ENCODE measurements around the gene SLC35F4.

The SLC35F4 gene

DNA sequence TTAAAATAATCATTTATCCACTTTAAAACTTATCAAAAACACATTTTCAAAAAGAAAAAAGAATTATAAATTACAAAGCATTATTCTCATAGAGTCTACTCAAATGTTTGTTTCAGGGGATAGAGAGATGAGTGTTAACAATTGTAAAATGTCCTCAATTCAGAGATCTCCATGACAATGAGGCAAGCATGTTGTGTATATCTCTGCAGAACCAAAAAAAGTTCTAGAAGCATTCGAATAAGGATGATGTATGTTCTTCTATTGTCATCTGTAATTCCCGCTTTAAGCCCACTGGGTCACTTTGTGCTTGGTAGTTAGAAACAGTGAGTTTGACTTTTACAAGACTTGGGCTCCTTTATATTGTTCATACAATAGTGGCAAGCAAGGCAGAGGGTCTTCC is 298.7 kb downstream of the SLC35F4 start:
- Histone ChIP-seq H3K9me2 (replicated peaks; ENCODE audit: low read depth, low read length) (no peaks in the 10 kb centered on the region), H3K9me3 (ENCODE audit: insufficient read depth, low read depth, low read length) (no peaks in the 10 kb centered on the region), H3K4me2 (ENCODE audit: low read depth, low read length, poor library complexity, severe bottlenecking) (no peak overlapping the region), H3K4me3 (ENCODE audit: low read length, poor library complexity, severe bottlenecking) (no peak overlapping the region), H2AFZ (ENCODE audit: low read length) (no peak overlapping the region), H3K79me2 (ENCODE audit: insufficient read depth, low read length) (no peaks in the 10 kb centered on the region), H3K4me1 (ENCODE audit: insufficient read depth, low read length, poor library complexity, severe bottlenecking) (no peaks in the 10 kb centered on the region), H3K9ac (ENCODE audit: low read depth, low read length, poor library complexity, severe bottlenecking) (no peak overlapping the region), H3K27me3 (ENCODE audit: insufficient read depth, low read length, poor library complexity, severe bottlenecking) (no peaks in the 10 kb centered on the region), H4K20me1 (ENCODE audit: insufficient read depth, low read length, poor library complexity, severe bottlenecking) (no peaks in the 10 kb centered on the region), H3F3A (ENCODE audit: low read depth) (no peaks in the 10 kb centered on the region), H3K36me3 (ENCODE audit: insufficient read depth, low read length) (no peaks in the 10 kb centered on the region)
- no peak for TF ChIP-seq EZH2phosphoT487 (IDR thresholded peaks at IDR 0.05; ENCODE audit: borderline replicate concordance)
- TF ChIP-seq, protein P1, sequence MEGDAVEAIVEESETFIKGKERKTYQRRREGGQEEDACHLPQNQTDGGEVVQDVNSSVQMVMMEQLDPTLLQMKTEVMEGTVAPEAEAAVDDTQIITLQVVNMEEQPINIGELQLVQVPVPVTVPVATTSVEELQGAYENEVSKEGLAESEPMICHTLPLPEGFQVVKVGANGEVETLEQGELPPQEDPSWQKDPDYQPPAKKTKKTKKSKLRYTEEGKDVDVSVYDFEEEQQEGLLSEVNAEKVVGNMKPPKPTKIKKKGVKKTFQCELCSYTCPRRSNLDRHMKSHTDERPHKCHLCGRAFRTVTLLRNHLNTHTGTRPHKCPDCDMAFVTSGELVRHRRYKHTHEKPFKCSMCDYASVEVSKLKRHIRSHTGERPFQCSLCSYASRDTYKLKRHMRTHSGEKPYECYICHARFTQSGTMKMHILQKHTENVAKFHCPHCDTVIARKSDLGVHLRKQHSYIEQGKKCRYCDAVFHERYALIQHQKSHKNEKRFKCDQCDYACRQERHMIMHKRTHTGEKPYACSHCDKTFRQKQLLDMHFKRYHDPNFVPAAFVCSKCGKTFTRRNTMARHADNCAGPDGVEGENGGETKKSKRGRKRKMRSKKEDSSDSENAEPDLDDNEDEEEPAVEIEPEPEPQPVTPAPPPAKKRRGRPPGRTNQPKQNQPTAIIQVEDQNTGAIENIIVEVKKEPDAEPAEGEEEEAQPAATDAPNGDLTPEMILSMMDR (conservative IDR thresholded peaks at IDR 0.05; ENCODE audit: low read length), result no peak

DNA sequence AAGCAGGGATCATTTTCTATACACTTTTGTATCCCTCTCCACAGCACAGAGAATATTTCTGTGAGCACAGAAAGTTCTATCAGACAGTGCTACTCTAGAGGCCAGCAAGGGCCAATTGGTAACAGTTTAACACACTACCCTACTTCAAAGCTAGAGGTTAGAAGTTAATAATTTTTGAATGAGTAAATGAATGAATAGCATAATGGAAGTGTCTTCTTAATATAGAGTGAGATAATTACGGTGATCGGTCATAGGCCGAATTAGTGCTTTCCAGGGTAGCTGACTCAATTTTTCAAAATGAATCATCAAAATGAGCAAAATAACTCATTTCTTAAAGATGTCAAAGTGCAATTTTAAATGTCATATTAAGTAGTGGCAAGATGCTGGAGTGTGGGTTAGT is 305.2 kb downstream of the SLC35F4 start:
- H3K9ac ChIP-seq (ENCODE audit: low read depth, low read length, poor library complexity, severe bottlenecking), result no peak overlapping the region
- H4K20me1 ChIP-seq (ENCODE audit: insufficient read depth, low read length, poor library complexity, severe bottlenecking), result no peaks in the 10 kb centered on the region
- H3K9me2 ChIP-seq (replicated peaks; ENCODE audit: low read depth, low read length), result no peaks in the 10 kb centered on the region
- H3K36me3 ChIP-seq (ENCODE audit: insufficient read depth, low read length), result no peaks in the 10 kb centered on the region
- H3K4me1 ChIP-seq (ENCODE audit: insufficient read depth, low read length, poor library complexity, severe bottlenecking), result no peaks in the 10 kb centered on the region
- H3K79me2 ChIP-seq (ENCODE audit: insufficient read depth, low read length), result no peaks in the 10 kb centered on the region
- H3K4me2 ChIP-seq (ENCODE audit: low read depth, low read length, poor library complexity, severe bottlenecking), result no peak overlapping the region
- H3K9me3 ChIP-seq (ENCODE audit: insufficient read depth, low read depth, low read length), result no peaks in the 10 kb centered on the region
- H3F3A ChIP-seq (ENCODE audit: low read depth), result no peaks in the 10 kb centered on the region
- TF ChIP-seq, protein P1 (conservative IDR thresholded peaks at IDR 0.05; ENCODE audit: low read length), result no peak
- TF ChIP-seq EZH2phosphoT487 (IDR thresholded peaks at IDR 0.05; ENCODE audit: borderline replicate concordance), result no peak
- H3K27me3 ChIP-seq (ENCODE audit: insufficient read depth, low read length, poor library complexity, severe bottlenecking), result no peaks in the 10 kb centered on the region
- no peak overlapping the region for H2AFZ ChIP-seq (ENCODE audit: low read length)
- no peak overlapping the region for H3K4me3 ChIP-seq (ENCODE audit: low read length, poor library complexity, severe bottlenecking)

DNA sequence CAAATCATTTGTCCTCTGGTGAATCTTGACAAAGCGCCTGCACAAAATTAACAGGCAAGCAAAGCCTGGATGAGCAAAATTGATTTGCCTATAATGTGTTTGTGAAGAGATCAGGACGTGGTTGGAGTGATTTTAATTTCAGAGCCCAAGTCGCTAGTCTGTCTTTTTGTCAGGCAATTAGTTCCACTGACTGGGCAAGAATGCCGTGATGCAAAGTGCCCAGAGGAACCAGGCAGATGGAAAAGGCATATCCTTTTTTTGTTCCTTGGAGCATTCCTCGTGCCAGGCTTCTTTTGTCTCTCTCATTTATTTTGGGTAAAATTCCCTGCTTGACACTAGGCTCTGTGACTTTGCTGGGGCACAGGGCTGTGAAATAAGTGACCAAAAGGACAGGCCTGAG is 306.3 kb downstream of the SLC35F4 start:
- Histone ChIP-seq H3K4me1 (ENCODE audit: insufficient read depth, low read length, poor library complexity, severe bottlenecking) (no peaks in the 10 kb centered on the region), H3K79me2 (ENCODE audit: insufficient read depth, low read length) (no peaks in the 10 kb centered on the region), H3K4me2 (ENCODE audit: low read depth, low read length, poor library complexity, severe bottlenecking) (no peak overlapping the region), H3F3A (ENCODE audit: low read depth) (no peaks in the 10 kb centered on the region), H2AFZ (ENCODE audit: low read length) (no peak overlapping the region), H3K9me3 (ENCODE audit: insufficient read depth, low read depth, low read length) (no peaks in the 10 kb centered on the region), H3K9me2 (replicated peaks; ENCODE audit: low read depth, low read length) (no peaks in the 10 kb centered on the region), H3K4me3 (ENCODE audit: low read length, poor library complexity, severe bottlenecking) (no peak overlapping the region), H4K20me1 (ENCODE audit: insufficient read depth, low read length, poor library complexity, severe bottlenecking) (no peaks in the 10 kb centered on the region), H3K27me3 (ENCODE audit: insufficient read depth, low read length, poor library complexity, severe bottlenecking) (no peaks in the 10 kb centered on the region), H3K36me3 (ENCODE audit: insufficient read depth, low read length) (no peaks in the 10 kb centered on the region), H3K9ac (ENCODE audit: low read depth, low read length, poor library complexity, severe bottlenecking) (no peak overlapping the region)
- TF ChIP-seq, protein P1 (conservative IDR thresholded peaks at IDR 0.05; ENCODE audit: low read length), result no peak
- no peak for TF ChIP-seq EZH2phosphoT487 (IDR thresholded peaks at IDR 0.05; ENCODE audit: borderline replicate concordance)
